K562 (cell line): ENCODE data around the gene TUT1. TPM values are rescaled to one million over a fixed set of nuclear protein-coding genes. Genes with fewer than 3 reads are reported as not detected.

Source experiments
- CBFA2T2 ChIP-seq: fragments of 450-650 bp; conservative IDR thresholded peaks from 2 replicates; pipeline ENCODE4 v1.6.1; 2017; ENCODE audit warnings: mild to moderate bottlenecking
- CHD4 ChIP-seq: fragments of 200-600 bp; sonication (generic); IDR thresholded peaks from 3 replicates; pipeline ENCODE4 v1.6.1; 2012; ENCODE audit warnings: low read depth, mild to moderate bottlenecking, mixed read lengths, low read length, inconsistent platforms; ENCODE audit not compliant: insufficient read depth, insufficient replicate concordance, poor library complexity, severe bottlenecking
- DNMT1 ChIP-seq: fragments of 450-650 bp; IDR thresholded peaks from 2 replicates; pipeline ENCODE4 v1.6.1; 2016; ENCODE audit warnings: antibody characterized with exemption, mild to moderate bottlenecking
- HMG20A ChIP-seq: fragments of 450-650 bp; formaldehyde crosslinking; conservative IDR thresholded peaks from 2 replicates; pipeline ENCODE4 v1.4.0; 2020; ENCODE audit warnings: mild to moderate bottlenecking, mixed read lengths
- MYBL2 ChIP-seq, 2 experiments: fragments of 450-650 bp in 1 of 2; sonication (generic) in 1 of 2; formaldehyde crosslinking in 1 of 2; IDR thresholded peaks; 2 replicates each; pipeline versions ENCODE4 v1.6.1 to v1.8.1; 2017 to 2022; ENCODE audit warnings: borderline replicate concordance in 1 of 2, inconsistent platforms in 1 of 2, low read depth in 1 of 2, mild to moderate bottlenecking in 1 of 2, missing genetic modification reagents in 1 of 2, moderate library complexity in 1 of 2
- SETDB1 ChIP-seq: IDR thresholded peaks from one replicate; pipeline ENCODE4 v1.6.1; 2012; ENCODE audit warnings: low read length, control low read depth, inconsistent platforms
- SRSF1 ChIP-seq: fragments of 200-400 bp; formaldehyde crosslinking; IDR thresholded peaks from 2 replicates; pipeline ENCODE4 v1.6.1; 2017; ENCODE audit warnings: mild to moderate bottlenecking, low read depth, low read length, moderate library complexity
- TAF1 ChIP-seq: IDR thresholded peaks from 2 replicates; pipeline ENCODE4 v1.6.1; 2011; ENCODE audit warnings: mild to moderate bottlenecking, low read length, moderate library complexity; ENCODE audit not compliant: insufficient read depth, control insufficient read depth, severe bottlenecking; ENCODE audit errors: extremely low read depth
- TEAD2 ChIP-seq: fragments of 450-650 bp; IDR thresholded peaks from 2 replicates; pipeline ENCODE4 v1.6.1; 2016; ENCODE audit warnings: missing genetic modification characterization, control low read depth, missing compliant biosample characterization
- ZBTB7A ChIP-seq: IDR thresholded peaks from 2 replicates; pipeline ENCODE4 v1.6.1; 2011; ENCODE audit warnings: low read depth, mild to moderate bottlenecking, low read length, moderate library complexity, borderline replicate concordance; ENCODE audit not compliant: control insufficient read depth
- ZNF184 ChIP-seq: sonication (generic); formaldehyde crosslinking; IDR thresholded peaks from 2 replicates; pipeline ENCODE4 v1.5.0; 2020; ENCODE audit warnings: missing genetic modification reagents
- polyA plus RNA-seq, 8 experiments: library from polyadenylated mRNA; depleted of rRNA in 4 of 8; stranded (reverse) in 5 of 8; unstranded in 3 of 8; fragments of >200 nt; fragmentation: Nextera tagmentation in 2 of 8; fragmentation: Illumina TruSeq in 1 of 8; extraction: Ambion mirVana in 2 of 8; extraction: Trizol in 1 of 8; gene quantifications; 2 replicates each; pipeline versions ENCODE4 v1.2.1 to v1.2.3, GENCODE V29; 2011 to 2014; ENCODE audit warnings: inconsistent platforms in 1 of 8, missing spikeins in 1 of 8
- total RNA-seq, 7 experiments: library from RNA; depleted of rRNA in 6 of 7; stranded (reverse); fragments of >200 nt in 6 of 7; fragmentation: Illumina TruSeq in 2 of 7; extraction: Trizol in 2 of 7; gene quantifications; 2 replicates each; pipeline versions ENCODE4 v1.2.1 to v1.2.3, GENCODE V29; 2011 to 2021; ENCODE audit warnings: low replicate concordance in 1 of 7
- TF ChIP-seq, protein P1 (sequence below): fragments of 450-650 bp; IDR thresholded peaks from 2 replicates; pipeline ENCODE4 v1.7.1; 2018; ENCODE audit warnings: mild to moderate bottlenecking, low read depth; ENCODE audit not compliant: partially characterized antibody
- TF ChIP-seq, protein P2 (sequence below): fragments of 450-650 bp; IDR thresholded peaks from 2 replicates; pipeline ENCODE4 v1.6.1; 2018; ENCODE audit not compliant: partially characterized antibody

The TUT1 gene
- total and polyA plus RNA-seq, 9 of the 15 experiments (the other 6 are each of a cell fraction or from before 2014, with no cell fraction given) = 0.66 to 44.3 (median 15.7) TPM

DNA sequence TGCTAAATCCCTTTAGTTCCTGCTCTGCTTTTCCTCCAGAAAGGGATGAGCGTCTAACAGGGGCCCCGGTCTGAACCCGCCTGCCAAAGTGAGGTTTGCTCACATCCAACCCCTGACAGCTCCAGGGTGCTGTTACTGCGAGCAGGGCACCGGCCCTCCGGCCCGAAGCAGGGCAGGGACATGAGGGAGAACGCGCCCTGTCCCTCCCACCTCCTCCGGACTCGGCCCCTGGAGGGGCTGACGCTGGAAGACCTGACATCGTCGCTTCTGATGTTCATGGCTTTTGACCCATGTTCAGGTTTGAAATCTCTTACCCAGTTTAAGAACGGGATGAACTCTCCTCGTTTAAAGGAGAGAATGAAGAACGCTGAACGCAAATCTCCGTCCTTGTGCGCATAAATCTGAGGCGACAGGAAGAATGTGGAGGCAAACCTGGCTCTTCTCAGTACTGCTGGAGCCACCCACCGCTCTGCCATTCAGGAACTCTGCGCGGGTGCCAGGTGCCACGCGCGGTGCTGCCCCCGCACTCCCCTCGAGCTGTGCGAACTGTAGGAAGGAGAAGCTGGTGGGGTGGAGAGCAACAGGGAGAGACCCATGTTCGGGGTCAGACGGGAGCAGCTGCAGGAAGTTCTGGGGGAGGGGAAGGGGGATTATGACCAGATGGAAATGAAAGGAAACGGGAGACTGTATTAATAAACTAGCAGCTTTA is 16.8 kb downstream of the TUT1 start (continued):
- no peak for TF ChIP-seq CHD4
- TF ChIP-seq HMG20A (CRISPR knock-in tag) = no peak
- TF ChIP-seq CBFA2T2 = no peak
- TF ChIP-seq DNMT1 = no peak
- TF ChIP-seq SRSF1 = no peak
- no peak for TF ChIP-seq MYBL2 (IDR thresholded peaks at IDR 0.05; ENCODE audit: low read depth)
- no peak for TF ChIP-seq MYBL2 (CRISPR knock-in tag; IDR thresholded peaks at IDR 0.05; ENCODE audit: borderline replicate concordance)
- no peak for TF ChIP-seq SETDB1
- no peak for TF ChIP-seq TEAD2
- TF ChIP-seq TAF1 = no peak
- TF ChIP-seq, protein P1, sequence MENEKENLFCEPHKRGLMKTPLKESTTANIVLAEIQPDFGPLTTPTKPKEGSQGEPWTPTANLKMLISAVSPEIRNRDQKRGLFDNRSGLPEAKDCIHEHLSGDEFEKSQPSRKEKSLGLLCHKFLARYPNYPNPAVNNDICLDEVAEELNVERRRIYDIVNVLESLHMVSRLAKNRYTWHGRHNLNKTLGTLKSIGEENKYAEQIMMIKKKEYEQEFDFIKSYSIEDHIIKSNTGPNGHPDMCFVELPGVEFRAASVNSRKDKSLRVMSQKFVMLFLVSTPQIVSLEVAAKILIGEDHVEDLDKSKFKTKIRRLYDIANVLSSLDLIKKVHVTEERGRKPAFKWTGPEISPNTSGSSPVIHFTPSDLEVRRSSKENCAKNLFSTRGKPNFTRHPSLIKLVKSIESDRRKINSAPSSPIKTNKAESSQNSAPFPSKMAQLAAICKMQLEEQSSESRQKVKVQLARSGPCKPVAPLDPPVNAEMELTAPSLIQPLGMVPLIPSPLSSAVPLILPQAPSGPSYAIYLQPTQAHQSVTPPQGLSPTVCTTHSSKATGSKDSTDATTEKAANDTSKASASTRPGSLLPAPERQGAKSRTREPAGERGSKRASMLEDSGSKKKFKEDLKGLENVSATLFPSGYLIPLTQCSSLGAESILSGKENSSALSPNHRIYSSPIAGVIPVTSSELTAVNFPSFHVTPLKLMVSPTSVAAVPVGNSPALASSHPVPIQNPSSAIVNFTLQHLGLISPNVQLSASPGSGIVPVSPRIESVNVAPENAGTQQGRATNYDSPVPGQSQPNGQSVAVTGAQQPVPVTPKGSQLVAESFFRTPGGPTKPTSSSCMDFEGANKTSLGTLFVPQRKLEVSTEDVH = no peak
- TF ChIP-seq, protein P2, sequence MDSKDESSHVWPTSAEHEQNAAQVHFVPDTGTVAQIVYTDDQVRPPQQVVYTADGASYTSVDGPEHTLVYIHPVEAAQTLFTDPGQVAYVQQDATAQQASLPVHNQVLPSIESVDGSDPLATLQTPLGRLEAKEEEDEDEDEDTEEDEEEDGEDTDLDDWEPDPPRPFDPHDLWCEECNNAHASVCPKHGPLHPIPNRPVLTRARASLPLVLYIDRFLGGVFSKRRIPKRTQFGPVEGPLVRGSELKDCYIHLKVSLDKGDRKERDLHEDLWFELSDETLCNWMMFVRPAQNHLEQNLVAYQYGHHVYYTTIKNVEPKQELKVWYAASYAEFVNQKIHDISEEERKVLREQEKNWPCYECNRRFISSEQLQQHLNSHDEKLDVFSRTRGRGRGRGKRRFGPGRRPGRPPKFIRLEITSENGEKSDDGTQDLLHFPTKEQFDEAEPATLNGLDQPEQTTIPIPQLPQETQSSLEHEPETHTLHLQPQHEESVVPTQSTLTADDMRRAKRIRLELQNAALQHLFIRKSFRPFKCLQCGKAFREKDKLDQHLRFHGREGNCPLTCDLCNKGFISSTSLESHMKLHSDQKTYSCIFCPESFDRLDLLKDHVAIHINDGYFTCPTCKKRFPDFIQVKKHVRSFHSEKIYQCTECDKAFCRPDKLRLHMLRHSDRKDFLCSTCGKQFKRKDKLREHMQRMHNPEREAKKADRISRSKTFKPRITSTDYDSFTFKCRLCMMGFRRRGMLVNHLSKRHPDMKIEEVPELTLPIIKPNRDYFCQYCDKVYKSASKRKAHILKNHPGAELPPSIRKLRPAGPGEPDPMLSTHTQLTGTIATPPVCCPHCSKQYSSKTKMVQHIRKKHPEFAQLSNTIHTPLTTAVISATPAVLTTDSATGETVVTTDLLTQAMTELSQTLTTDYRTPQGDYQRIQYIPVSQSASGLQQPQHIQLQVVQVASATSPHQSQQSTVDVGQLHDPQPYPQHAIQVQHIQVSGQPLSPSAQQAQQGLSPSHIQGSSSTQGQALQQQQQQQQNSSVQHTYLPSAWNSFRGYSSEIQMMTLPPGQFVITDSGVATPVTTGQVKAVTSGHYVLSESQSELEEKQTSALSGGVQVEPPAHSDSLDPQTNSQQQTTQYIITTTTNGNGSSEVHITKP = no peak
- TF ChIP-seq ZNF184 (CRISPR knock-in tag) = no peak
- peak; percentile 35; the same call in 1 of the 2 replicates for TF ChIP-seq ZBTB7A
